Caco-2 (cell line): Measurements from ENCODE around the gene BAG3. TPM values are rescaled to one million over a fixed set of nuclear protein-coding genes. Genes with fewer than 3 reads are reported as not detected.

ENCODE experiments used
- BruUV-seq: library from RNA; stranded (reverse); fragments of 400-500 nt; replicated peaks from 2 replicates; lab custom pipeline; 2021; lab: Mats Ljungman, UMichigan
- CTCF ChIA-PET: fragments of 300-600 bp; sonication (Branson Sonifier 250); formaldehyde crosslinking; loops from one replicate; lab custom pipeline; 2022; ENCODE audit warnings: antibody characterized with exemption; lab: Charles Lee
- POLR2A ChIA-PET: fragments of 300-600 bp; sonication (Branson Sonifier 250); formaldehyde crosslinking; loops from one replicate; lab custom pipeline; 2022; ENCODE audit warnings: antibody characterized with exemption; lab: Charles Lee
- DNase-seq, 2 experiments: peaks; one replicate each; pipeline versions ENCODE4 v3.0.0 to v3.0.0-alpha.2; 2020 to 2022
- H3K27me3 ChIP-seq: replicated peaks from 2 replicates; pipeline ENCODE4 v1.6.0; 2011; ENCODE audit warnings: low read length; ENCODE audit not compliant: control insufficient read depth, insufficient read depth
- H3K36me3 ChIP-seq: 2 replicates; pipeline ENCODE4 v1.5.1; 2011; ENCODE audit warnings: low read length; ENCODE audit not compliant: control insufficient read depth, insufficient read depth
- H3K4me1 ChIP-seq: fragments of 250-450 bp; sonication (Bioruptor Pico); 2 replicates; pipeline ENCODE4 v1.5.1; 2020; ENCODE audit warnings: mild to moderate bottlenecking
- H3K4me3 ChIP-seq: 2 replicates; pipeline ENCODE4 v1.5.1; 2011; ENCODE audit warnings: low read depth, mild to moderate bottlenecking, control low read depth, low read length
- H3K9me3 ChIP-seq: fragments of 250-450 bp; sonication (Bioruptor Pico); 2 replicates; pipeline ENCODE4 v1.5.1; 2020; ENCODE audit warnings: mild to moderate bottlenecking, moderate library complexity
- H3K27ac Mint-ChIP-seq: one replicate; pipeline ENCODE4 v1.8.0; 2022; ENCODE audit warnings: mixed read lengths; ENCODE audit not compliant: unreplicated experiment
- H3K27me3 Mint-ChIP-seq: one replicate; pipeline ENCODE4 v1.8.0; 2022; ENCODE audit warnings: mixed read lengths; ENCODE audit not compliant: insufficient read depth, unreplicated experiment
- H3K36me3 Mint-ChIP-seq: one replicate; pipeline ENCODE4 v1.8.0; 2022; ENCODE audit warnings: mild to moderate bottlenecking, mixed read lengths; ENCODE audit not compliant: insufficient read depth, unreplicated experiment
- H3K4me1 Mint-ChIP-seq: one replicate; pipeline ENCODE4 v1.8.0; 2022; ENCODE audit warnings: low read depth, mixed read lengths; ENCODE audit not compliant: unreplicated experiment
- H3K4me3 Mint-ChIP-seq: one replicate; pipeline ENCODE4 v1.8.0; 2022; ENCODE audit warnings: mild to moderate bottlenecking, moderate library complexity, mixed read lengths; ENCODE audit not compliant: unreplicated experiment
- H3K9me3 Mint-ChIP-seq: one replicate; pipeline ENCODE4 v1.8.0; 2022; ENCODE audit warnings: mixed read lengths; ENCODE audit not compliant: unreplicated experiment
- CTCF ChIP-seq, 2 experiments: fragments of 200-600 bp in 1 of 2; IDR thresholded peaks; 1 replicate in 1 of 2; 2 replicates in 1 of 2; pipeline versions ENCODE4 v1.5.1 to v1.8.0; 2011 to 2022; ENCODE audit warnings: antibody characterized with exemption in 1 of 2, control low read depth in 1 of 2, inconsistent platforms in 1 of 2, low read depth in 1 of 2, low read length in 1 of 2, mild to moderate bottlenecking in 1 of 2, moderate library complexity in 1 of 2; ENCODE audit not compliant: insufficient read depth in 1 of 2, severe bottlenecking in 1 of 2, unreplicated experiment in 1 of 2
- intact Hi-C: fragments of 100-400 bp; cut with micrococcal nuclease; formaldehyde crosslinking; loops from one replicate; pipeline ENCODE4 v1.10.0; 2022; ENCODE audit not compliant: unreplicated experiment
- total RNA-seq: library from RNA; stranded (reverse); gene quantifications from 2 replicates; pipeline ENCODE4 v1.2.3, GENCODE V29; 2022

BAG3 gene
- total RNA-seq, 1 experiment from 2014 or later = 30.7 TPM

DNA sequence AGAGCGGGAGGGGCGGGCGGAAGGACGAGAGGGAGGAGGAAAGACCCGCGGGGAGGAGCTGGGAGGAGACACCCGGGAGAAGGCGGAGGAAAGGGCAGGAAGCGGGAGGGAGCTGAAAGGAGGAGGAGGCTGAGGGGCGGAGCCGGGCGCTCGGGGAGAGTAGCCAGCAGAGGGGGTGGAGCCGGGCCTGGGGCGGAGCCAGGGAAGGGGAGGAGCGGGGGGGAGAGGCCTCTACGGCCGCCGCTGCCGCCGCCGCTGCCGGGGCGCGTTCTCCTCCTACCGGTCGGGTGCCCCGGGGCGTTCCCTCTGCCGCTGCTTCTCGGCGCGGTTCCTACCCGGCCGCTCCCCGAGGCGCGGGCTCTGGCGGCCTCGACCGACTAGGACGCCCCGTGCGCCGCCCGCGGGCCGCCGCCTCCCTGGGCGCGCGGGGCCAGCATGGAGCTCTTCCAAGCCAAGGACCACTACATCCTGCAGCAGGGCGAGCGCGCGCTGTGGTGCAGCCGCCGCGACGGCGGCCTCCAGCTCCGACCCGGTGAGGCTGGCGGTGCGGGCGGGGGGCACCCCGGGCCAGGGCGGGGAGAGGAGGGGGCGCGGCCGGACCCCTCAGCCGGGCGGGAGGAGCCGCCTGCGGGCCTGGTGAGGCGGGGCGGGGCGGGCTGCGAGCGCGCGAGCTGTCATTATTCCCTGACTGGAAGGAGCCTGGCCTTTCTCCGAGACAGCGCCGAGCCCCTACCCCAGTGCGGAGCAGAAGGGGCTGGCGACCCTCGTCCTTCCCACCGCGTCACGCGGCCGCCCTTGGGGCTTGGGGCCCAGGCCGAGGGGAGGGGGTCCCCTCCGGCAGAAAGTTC lies 74.9 kb downstream of the BAG3 start, which contains the start of gene INPP5F:
TSS of gene INPP5F (plus strand) at position 223 of the 848 bp plus-strand sequence. CDS start at position 436, 213 bp downstream.
- Histone ChIP-seq H3K4me1 (peaks cover 40% of the 10 kb centered on the region), H3K27me3 (no peaks in the 10 kb centered on the region), H3K9me3 (no peaks in the 10 kb centered on the region), H3K36me3 (no peaks in the 10 kb centered on the region), H3K4me3 (peak within 1 kb of the TSS; percentile 82)
- ChIA-PET CTCF (interaction anchor here (0.6 to 2.2 kb wide), 13 partner anchors 9 to 519 kb away, joined by 3 to 20 read pairs (median 5); no protein-coding TSS in a partner anchor), POLR2A (interaction anchor here (0.6 to 2.3 kb wide), 29 partner anchors 9 to 519 kb away, joined by 3 to 31 read pairs (median 4); partner anchors contain the start of genes BAG3, MCMBP, SEC23IP and TIAL1)
- Mint-ChIP-seq H3K9me3 (no peaks in the 10 kb centered on the region), H3K4me3 (peak within 1 kb of the TSS; percentile 91), H3K36me3 (peaks cover 6% of the 10 kb centered on the region), H3K4me1 (peaks cover 47% of the 10 kb centered on the region), H3K27me3 (no peaks in the 10 kb centered on the region), H3K27ac (peak within 1 kb of the TSS; percentile 90)
- no TSS peak for BruUV-seq
- TF ChIP-seq CTCF (IDR thresholded peaks at IDR 0.05; ENCODE audit: insufficient read depth in 1 of 2, low read depth in 1 of 2, low read length in 1 of 2, severe bottlenecking in 1 of 2, unreplicated experiment in 1 of 2) = peak in 1 of 2 experiments; percentile 24
- peak; percentile 100 for DNase-seq
- intact Hi-C loops = loop anchor here (1.0 to 2.0 kb wide), 3 partner anchors 17 to 75 kb away; partner anchors contain the start of gene BAG3

DNA sequence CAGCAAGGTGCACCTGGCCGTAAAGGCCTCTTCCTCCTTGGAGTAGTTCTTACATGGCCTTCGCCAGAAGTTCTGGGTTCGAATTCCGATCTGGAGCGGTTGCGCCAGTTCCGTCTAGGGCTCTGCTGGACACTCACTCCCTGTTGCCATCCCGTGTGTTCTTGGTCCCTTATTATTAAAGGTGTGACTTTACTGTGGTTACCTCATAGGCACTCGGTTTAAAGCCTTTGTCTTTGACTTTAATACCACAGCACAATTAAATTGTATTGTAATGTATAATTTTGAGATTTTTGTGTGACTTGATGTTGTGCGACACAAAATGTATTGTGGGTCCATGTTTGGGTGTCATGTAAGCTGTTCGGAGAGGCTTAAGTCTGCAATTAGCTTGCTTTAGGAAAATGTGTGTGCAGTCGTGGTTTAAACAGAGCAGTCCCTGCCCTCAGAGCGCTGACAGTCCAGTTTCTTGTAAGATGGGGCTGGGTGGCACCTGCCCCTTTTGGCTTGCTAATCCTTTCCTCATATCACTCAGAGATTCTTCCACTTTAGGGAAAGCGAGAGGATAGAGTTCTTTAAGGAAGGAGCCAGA lies 75.6 kb downstream of the BAG3 start:
- Histone ChIP-seq H3K4me1 (peaks cover 40% of the 10 kb centered on the region), H3K4me3 (peak overlapping the region; percentile 82), H3K9me3 (no peaks in the 10 kb centered on the region), H3K27me3 (no peaks in the 10 kb centered on the region), H3K36me3 (no peaks in the 10 kb centered on the region)
- Mint-ChIP-seq H3K27me3 (no peaks in the 10 kb centered on the region), H3K9me3 (no peaks in the 10 kb centered on the region), H3K4me3 (peak overlapping the region; percentile 91), H3K36me3 (peaks cover 6% of the 10 kb centered on the region), H3K4me1 (peaks cover 47% of the 10 kb centered on the region), H3K27ac (peak overlapping the region; percentile 80)
- DNase-seq = no peak
- TF ChIP-seq CTCF (IDR thresholded peaks at IDR 0.05; ENCODE audit: insufficient read depth in 1 of 2, low read depth in 1 of 2, low read length in 1 of 2, severe bottlenecking in 1 of 2, unreplicated experiment in 1 of 2) = no peak
- BruUV-seq = no TSS peak
- ChIA-PET CTCF (interaction anchor here (0.6 to 2.2 kb wide), 6 partner anchors 16 to 518 kb away, joined by 3 to 20 read pairs (median 11); no protein-coding TSS in a partner anchor), POLR2A (interaction anchor here (0.6 to 2.3 kb wide), 9 partner anchors 16 to 520 kb away, joined by 4 to 31 read pairs (median 8); partner anchors contain the start of genes BAG3 and MCMBP)
- intact Hi-C loops = loop anchor here (1.0 to 2.0 kb wide), 2 partner anchors 38 to 76 kb away; partner anchors contain the start of gene BAG3

Other genes starting within 250 kb of the BAG3 start
- gene RGS10, start 108.7 kb upstream of the BAG3 start, total RNA-seq = 22.6 and 23.2 TPM in 2 replicates
- gene TIAL1, start 54.4 kb upstream of the BAG3 start, total RNA-seq = 162 and 174 TPM in 2 replicates
- 26.4 and 26.9 TPM in 2 replicates for gene INPP5F, start 74.7 kb downstream of the BAG3 start, total RNA-seq
- 77.2 and 88.4 TPM in 2 replicates for gene MCMBP, start 221.5 kb downstream of the BAG3 start, total RNA-seq
- 108 and 116 TPM in 2 replicates for gene SEC23IP, start 241.3 kb downstream of the BAG3 start, total RNA-seq